GM21737 (cell line): Measurements from ENCODE around the gene ENTREP3.
"Not testable (repeated sequence)": the region's sequence is repeated elsewhere in the genome, so short reads cannot be mapped to it uniquely, and the experiment has no call there.

Experiments used
- ATAC-seq: cut with Tn5 transposase; IDR thresholded peaks from one replicate; pipeline ENCODE4 v1.9.1; 2021; ENCODE audit warnings: mild to moderate bottlenecking, moderate library complexity; ENCODE audit not compliant: unreplicated experiment

ENTREP3 gene

DNA sequence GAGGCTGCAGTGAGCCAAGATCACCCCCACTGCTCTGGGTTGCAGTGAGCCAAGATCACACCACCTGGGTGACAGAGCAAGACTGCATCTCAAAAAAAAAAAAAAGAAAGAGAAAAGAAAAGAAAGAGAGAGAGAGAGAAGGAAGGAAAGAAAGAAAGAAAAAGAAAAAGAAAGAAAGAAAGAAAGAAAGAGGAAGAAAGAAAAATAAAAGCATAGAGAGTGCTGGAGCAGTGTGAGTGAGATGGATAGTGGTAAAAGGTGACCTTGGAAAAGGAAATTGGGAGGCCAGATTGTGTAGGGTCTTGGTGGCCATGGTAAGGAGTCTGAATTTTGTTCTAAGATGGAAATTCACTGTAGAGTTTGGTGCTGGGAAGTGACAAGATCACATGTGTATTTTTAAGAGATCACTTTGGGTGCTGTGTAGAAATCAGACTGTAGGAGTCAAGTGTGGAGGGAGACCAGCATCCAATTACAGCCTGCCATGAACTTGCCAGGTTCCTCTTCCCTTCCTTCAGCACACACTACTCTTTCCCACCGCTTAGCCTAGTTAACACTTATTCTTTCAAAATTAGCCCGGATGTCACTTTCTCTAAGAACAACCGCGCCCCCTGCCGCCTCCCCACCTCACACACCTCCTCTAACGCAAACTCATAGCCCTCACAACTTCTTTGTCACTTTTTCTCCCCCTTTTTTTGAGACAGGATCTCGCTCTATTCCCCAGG lies 28.9 kb downstream of the ENTREP3 start:
- ATAC-seq = no peak

- ATAC-seq = not testable (repeated sequence)
Observed at GRCh38 chr1:155225404-155225759, 29.9 kb downstream of the ENTREP3 start.

DNA sequence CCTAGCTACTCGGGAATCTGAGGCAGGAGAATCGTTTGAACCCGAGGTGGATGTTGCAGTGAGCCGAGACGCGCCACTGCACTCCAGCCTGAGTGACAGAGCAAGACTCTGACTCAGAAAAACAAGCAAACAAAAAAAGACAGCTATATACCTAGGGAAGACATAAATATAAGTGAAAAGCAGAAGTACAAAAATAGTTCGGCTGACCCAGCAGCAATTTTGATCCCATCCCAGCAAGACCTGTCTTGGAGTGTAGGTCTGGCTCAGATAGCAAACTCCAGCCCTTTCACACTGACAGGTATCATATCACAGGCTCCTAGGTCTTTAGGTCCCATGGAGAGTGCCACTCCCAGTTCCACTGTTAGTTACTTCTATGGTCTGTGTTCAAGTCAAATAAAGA lies 32.2 kb downstream of the ENTREP3 start:
- no peak for ATAC-seq

DNA sequence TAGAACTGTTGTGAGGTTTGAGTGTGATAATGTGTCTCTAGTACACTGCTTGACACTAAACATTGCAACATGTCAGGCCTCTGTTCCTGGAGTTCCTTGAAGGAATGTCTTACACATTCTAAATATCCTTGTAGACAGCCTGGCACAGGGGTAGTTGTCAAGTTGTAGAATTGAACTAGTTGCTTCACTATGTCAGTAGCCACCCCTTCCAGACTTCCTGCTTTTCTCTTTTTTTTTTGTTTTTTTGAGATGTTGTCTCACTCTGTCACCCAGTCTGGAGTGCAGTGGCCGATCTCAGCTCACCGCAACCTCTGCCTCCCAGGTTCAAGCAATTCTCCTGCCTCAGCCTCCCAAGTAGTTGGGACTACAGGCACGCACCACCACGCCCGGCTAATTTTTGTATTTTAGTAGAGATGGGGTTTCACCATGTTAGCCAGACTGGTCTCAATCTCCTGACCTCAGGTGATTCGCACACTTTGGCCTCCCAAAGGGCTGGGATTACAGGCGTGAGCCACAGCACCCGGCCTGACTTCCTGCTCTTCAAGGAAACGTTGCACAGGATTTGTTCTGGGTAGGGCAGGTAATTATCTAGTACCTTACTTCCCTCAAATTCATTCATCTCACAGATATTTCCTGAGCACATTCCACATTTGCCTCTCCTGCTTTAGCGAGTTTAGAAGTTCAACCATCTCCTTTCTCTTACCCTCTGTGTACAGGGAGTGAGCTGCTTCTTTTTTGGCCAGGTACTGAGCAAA lies 34.9 kb downstream of the ENTREP3 start:
- ATAC-seq = not testable (repeated sequence)

DNA sequence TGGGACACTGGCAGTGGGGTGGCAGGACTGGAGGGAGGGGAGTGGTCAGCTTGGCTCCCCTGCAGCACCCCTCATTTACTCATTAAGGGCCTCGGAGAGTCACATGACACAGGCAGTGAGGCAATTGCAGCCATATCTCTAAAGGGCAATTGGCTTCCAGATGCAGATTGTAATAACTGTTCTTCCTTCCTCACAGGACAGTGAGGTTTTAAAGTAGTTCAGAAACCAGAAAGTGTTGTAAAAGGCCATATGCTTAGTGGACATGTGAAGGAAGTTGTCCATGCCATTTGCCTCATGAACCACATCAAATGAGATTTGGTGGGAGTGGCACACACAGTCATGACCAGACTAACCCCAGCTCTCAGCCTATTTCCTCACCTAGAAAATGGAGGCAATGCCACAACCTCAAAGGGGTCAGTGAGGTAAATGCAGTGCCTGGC lies 35.7 kb downstream of the ENTREP3 start:
- ATAC-seq = no peak

DNA sequence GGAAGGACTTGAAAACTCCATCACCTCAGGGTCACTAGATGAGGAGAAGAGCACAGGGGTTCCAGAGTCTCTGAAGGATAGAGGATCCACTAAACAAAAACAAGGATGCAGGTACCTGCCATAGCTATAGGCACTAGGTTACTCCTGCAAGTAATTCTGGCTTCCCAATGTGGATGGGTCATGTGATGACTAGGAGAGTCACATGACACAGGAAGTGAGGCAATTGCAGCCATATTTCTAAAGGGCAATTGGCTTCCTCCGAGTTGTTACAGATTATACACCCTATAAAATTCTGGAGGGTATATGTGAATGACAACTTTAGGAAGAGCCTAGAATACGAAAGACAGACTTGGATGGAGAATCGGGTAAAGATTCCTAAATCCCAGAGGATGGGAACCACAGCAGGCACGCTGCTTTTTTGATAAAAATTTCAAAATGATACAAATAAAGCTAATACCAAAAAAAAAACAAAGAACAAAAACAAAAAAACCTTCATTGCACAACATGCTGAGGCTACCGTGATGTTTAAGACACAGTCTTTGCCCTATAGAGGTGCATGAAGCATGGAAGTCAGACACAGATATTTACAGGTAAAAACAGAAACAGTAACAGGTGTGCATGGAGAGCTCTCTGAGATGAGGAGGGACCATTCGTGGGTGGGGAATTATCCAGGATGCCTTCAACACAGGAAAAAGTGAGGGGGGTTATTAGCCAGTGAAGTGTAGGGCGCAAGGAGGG lies 36.3 kb downstream of the ENTREP3 start:
- no peak for ATAC-seq

DNA sequence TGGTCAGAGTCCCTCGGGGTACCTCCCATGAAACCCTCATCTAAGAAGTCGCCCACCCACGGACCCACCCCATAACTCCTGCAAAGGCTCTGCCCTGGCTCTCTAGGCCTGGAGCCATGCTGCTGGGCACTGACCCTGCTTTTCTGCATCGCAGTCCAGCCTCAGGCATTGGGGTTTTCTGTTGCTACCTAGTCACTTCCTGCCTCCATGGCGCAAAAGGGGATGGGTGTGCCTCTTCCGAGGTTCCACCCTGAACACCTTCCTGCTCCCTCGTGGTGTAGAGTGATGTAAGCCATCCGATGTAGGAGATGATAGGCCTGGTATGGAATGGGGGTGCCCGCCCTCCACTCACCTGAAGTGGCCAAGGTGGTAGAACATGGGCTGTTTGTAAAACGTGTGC lies 40.6 kb downstream of the ENTREP3 start:
- not testable (repeated sequence) for ATAC-seq

DNA sequence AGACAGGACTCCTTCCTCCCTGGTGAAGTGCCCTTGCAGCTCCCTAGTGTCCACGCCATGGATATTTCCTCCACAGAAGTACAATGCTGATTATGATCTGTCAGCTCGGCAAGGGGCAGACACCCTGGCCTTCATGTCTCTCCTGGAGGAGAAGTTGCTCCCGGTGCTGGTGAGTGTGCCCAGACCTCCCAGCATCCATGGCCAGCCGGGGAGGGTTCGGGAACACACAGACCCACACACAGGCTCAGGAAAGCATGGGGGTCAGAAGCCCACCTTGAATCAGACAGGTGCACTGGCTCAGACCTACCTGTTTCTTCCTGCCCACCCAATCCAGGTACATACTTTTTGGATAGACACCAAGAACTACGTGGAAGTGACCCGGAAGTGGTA lies 43.2 kb downstream of the ENTREP3 start:
- not testable (repeated sequence) for ATAC-seq

DNA sequence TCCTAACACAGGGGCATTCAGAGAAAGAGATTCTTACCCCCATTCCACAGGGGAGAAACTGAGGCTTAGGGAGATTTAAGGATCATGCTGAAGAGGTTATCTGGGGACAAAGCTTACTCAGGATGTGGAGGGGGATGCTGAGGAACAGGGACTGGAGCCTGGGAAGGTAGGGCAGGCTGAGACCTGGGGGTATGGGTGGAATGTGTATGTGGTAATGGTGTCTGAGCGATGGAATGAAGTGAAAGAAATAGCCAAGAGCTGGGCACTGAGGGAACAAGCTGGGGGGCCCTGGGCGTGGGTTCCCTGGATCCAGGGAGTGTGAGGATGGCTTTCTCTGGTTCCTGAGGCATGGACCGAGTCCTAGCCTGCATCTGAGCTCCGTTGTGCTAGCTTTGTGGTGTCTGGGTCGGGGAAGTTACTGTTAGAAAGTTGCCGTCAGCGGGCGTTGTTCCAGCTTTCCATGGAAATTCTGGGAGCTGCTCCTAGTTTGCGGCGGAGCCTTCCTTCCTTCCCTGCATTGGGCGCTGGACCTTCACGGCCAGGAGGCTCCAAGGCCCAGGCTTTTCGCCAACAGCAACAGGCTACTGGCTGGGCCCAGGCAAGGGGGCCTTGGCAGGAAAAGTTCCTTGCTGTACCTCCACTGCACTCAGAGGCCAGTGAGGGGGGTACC lies 43.8 kb downstream of the ENTREP3 start:
- ATAC-seq = not testable (repeated sequence)

- no peak for ATAC-seq
Observed at GRCh38 chr1:155210314-155211104, 44.8 kb downstream of the ENTREP3 start.

GRCh38 chr1:155209312-155209721 lies 46.0 kb downstream of the ENTREP3 start:
- ATAC-seq = no peak

DNA sequence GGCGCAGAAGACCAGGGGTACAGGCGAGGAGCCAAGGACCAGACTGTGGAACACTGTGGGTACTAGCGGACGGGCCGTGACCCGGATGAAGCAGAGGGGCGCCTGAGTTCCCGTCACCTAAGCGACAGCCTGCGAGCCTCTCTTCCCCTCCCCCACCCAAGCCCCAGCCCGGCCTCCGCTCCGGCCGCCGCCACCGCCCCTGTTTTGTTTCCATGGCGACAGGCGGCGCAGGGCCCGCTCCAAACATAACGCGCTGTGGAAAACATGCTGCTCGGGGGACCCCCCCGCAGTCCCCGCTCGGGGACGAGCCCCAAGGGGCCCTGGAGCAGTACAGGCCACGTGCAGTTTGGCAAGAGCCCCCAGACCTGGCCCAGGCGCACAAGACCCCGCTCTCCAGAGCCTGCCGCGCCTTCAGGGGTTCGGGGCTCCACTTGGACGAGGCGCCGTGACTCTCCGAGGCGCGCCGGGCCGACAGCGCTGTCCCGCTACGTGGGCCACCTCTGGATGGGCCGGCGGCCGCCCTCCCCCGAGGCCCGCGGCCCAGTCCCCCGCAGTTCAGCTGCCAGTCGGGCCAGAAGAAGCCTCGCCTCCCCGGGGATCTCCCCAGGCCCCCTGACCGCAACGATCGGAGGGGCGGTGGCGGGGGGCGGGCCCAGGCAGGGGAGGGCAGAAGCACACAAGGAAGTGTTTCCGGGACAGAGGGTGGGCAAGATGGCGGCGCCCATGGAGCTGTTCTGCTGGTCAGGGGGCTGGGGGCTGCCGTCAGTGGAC lies 46.6 kb downstream of the ENTREP3 start, which contains the start of gene MTX1:
Gene MTX1, plus strand, starts transcription at position 155 of the 771 bp plus-strand sequence. Its CDS starts 110 bp downstream, at position 265.
- ATAC-seq = peak; percentile 63

GRCh38 chr1:155207806-155208540 lies 47.3 kb downstream of the ENTREP3 start, which contains the start of gene THBS3:
Gene THBS3 (minus strand): TSS chr1:155207897. CDS start chr1:155207876, 21 bp downstream.
- no peak for ATAC-seq

- ATAC-seq = no peak
Observed at GRCh38 chr1:155206891-155207805, 48.1 kb downstream of the ENTREP3 start.

- ATAC-seq = no peak
Observed at GRCh38 chr1:155205969-155206593, 49.2 kb downstream of the ENTREP3 start.

DNA sequence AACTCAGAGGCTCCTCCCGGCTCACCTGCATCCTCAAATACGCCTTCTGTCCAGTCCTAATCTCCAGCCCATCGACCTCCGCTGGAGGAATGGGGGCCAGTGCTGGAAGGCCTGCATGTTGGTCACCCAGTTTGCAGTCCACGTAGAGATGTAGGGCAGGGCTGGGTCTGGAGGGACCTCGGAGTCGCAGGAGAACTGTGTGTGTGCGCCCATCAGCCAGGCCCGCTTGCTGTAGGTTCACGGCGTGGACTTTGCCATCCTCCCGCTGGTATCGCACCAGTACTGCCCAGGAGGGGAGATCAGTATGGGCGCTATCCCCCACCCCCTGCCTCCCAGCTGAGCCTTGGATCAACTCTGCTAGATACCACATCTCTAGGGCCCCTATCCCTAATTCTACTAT lies 50.2 kb downstream of the ENTREP3 start:
- no peak for ATAC-seq
